Spleen (tissue), 7 donors: Measurements from ENCODE around the gene ZRANB1.

Experiments
- CTCF ChIP-seq, 11 experiments: fragments of 200-600 bp in 7 of 11; fragments of 450-650 bp in 4 of 11; sonication (generic) in 4 of 11; IDR thresholded peaks in 8 of 11; conservative IDR thresholded peaks in 3 of 11; 1 replicate in 7 of 11; 2 replicates in 4 of 11; pipeline versions ENCODE4 v1.4.0 to v1.8.0; 2016 to 2021; ENCODE audit warnings: antibody characterized with exemption in 11 of 11, inconsistent platforms in 4 of 11, mild to moderate bottlenecking in 1 of 11
- POLR2A ChIP-seq, 3 donors: fragments of 450-650 bp; IDR thresholded peaks; one replicate each; pipeline ENCODE4 v1.5.1; 2017; ENCODE audit warnings: antibody characterized with exemption in 3 of 3, mild to moderate bottlenecking in 1 of 3
- POLR2AphosphoS5 ChIP-seq, 3 donors: sonication (generic); formaldehyde crosslinking; IDR thresholded peaks; one replicate each; pipeline ENCODE4 v1.5.1; 2017; ENCODE audit warnings: antibody characterized with exemption in 3 of 3
- donor health status: DM: no; HTN: no; CAD: no; lungs with moderate emphysema.
- donor health status: DM: no; HTN: no; CAD: no.
- donor health status: DM: no; HTN: no; CAD: no.

- TF ChIP-seq POLR2A (IDR thresholded peaks at IDR 0.05): no peak
- no peak for TF ChIP-seq POLR2AphosphoS5 (IDR thresholded peaks at IDR 0.05)
- TF ChIP-seq CTCF (IDR thresholded peaks at IDR 0.05 in 8 of 11, conservative IDR thresholded peaks at IDR 0.05 in 3 of 11): no peak
Observed at GRCh38 chr10:124984376-124984775, 42.5 kb downstream of the ZRANB1 start.
